HG03095 (cell line): ENCODE results near the gene MFSD6.
"Not testable (repeated sequence)": the region's sequence is repeated elsewhere in the genome, so short reads cannot be mapped to it uniquely, and the experiment has no call there.

Source experiments
- ATAC-seq: cut with Tn5 transposase; IDR thresholded peaks from one replicate; pipeline ENCODE4 v1.9.1; 2021; ENCODE audit warnings: moderate library complexity; ENCODE audit not compliant: unreplicated experiment

MFSD6 gene

GRCh38 chr2:190460487-190460886 is 52.3 kb downstream of the MFSD6 start:
- no peak for ATAC-seq

DNA sequence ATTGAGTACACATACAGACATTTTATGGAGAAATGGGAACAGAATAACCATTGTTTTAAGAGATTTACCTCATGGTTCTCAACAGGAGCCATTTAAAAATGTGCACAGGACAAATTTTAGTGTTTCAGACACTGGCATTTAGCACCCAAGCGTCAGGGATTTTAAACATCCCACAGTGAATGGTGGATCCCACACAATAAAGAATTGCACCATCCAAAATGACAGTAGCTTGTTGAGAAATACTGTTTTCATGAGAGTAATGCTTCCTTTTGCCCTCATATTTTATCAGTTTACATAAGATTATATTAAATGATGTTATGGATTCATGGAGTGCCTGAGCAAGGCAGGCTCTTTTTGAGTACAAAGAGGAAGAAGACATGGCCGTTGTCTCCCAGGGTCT is 54.0 kb downstream of the MFSD6 start:
- no peak for ATAC-seq

GRCh38 chr2:190462611-190463010 is 54.5 kb downstream of the MFSD6 start:
- no peak for ATAC-seq

DNA sequence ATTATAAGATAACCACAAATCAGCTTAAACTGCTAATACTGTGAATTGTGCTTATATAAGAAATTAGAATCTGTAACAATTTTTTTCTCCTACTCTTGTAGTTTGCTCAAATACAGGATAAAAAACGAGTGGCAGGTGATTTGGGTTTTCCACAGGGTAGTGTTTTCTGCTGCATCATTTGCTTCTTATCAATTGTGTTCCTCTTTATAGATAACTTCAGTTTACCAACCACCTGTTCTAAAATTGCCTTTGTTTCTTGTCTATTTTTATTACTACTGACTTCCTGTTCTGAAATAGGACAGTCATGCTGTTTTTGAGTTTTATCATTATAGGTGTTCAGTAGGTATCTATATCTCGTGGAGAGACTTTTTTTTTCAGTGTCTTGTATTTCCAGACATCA is 56.9 kb downstream of the MFSD6 start:
- peak; percentile 50 for ATAC-seq

- ATAC-seq: no peak
These were observed 58.8 kb downstream of the MFSD6 start for GRCh38 chr2:190466819-190467446.

DNA sequence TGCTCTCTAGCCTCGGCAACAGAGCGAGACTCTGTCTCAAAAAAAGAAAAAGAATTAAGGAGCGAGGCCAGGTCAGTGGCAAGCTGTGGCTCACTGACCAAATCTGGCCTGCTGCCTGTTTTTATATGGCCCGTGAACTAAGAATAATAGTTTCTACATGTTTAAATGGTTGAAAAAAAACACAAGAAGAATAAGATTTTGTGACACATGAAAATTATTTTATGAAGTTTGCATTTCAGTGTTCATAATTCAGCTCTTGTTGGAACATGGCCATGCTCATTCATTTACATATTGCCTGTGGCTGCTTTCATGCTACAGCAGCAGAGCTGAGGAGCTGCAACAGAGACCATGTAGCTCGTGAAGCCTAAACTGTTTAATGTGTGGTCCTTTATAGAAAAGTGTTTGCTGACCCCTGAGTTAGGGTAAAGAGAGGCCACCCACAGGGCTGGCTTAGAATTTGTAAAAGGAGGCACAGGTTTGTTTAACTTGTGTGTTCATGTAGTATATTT is 59.5 kb downstream of the MFSD6 start:
- peak; percentile 38 for ATAC-seq

DNA sequence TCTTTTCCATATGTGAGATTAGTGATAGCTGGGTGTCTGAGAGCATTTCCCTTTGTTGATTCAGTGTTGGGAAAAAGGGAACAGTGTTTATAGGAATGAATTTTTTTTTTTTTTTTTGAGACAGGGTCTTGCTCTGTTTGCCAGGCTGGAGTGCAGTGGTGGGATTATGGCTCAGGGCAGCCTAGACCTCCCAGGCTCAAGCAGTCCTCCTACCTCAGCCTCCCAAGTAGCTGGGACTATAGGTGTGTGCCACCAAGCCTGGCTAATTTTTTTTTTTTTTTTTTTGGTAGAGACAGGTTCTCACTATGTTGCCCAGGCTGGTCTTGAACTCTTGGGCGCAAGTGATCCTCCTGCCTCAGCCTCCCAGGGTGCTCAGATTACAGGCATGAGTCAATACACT is 60.2 kb downstream of the MFSD6 start:
- ATAC-seq: not testable (repeated sequence)

- ATAC-seq: peak; percentile 61
These were observed 60.8 kb downstream of the MFSD6 start for GRCh38 chr2:190468814-190469569.

DNA sequence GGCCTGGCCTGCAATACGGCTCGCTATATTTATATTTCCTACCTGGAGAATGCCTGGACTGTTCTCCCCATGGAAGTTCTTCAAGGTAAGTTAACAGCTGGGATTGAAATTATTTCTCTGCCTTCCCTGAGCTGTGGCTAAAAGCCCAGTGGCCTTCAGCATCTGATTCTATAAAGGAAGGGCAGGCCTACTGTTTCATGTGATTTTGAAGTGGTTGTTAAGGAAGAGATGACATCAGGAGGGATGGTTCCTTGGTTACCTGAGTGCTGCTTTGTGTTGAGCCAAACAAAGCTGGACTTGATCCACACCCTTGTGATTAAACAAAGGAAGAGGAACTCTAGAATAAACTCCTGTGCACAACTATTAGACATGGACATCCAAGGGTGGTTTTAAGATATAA is 61.6 kb downstream of the MFSD6 start:
- ATAC-seq: no peak

DNA sequence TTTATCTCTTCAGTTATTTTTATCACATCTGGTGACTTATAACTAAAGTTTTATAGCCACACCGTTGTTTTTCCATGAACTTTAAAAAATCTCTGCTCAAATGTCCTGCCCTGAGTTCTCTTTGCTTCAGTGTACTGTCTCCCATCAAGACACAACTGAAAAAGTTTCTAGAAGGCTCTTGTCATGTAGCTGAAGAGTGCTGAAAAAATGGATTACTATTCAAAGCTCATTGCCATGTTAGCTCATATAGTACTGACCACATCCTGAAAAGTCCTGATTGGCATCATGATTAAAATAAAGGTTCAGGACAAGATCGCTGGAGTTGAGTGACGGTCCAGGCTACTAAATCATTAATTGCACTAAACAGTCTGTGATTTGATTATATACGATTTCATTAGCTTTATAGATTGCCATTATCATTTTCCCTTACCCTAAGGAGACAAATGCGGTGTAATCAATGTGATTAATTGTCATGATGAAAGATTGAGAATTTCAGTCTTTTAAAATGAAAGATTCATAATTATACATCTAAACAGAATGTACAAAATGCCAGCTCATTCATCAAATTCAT is 62.2 kb downstream of the MFSD6 start:
- ATAC-seq: no peak

DNA sequence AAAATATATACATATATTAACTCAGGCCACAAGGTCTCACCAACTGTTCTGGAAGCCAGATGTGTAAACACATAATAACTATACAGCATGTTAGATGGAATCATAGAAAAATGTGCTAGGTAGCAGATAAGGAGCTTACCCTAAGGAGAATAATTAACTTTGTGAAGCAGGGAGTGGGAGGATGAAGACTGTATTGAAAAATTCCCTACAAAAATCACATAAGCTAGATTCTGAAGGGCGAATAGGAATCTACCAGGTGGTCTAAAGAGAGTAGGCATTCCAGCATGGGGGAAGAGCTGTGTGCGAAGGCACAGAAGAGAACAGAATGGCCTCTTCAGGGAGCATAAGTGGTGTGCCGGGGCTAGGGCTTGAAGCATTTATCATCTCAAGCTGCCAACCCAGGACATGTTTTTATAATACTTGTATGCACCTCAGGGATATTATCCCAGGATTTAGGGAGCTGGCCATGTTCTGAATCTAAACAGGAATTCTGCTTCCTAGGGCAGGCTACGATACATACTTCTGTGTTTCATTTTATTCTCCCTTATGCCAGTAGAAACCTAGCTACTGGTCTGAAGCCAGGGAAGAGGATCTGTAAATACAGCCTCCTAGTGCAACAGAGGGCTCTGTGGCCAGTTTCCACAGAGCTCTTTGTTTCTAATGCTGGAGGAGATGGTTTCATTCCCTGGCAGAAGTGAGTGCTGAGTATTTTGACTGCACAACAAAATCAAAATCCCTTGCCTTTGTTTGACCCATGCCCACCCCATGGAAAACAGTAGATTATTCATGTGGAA is 69.7 kb downstream of the MFSD6 start:
- ATAC-seq: no peak

DNA sequence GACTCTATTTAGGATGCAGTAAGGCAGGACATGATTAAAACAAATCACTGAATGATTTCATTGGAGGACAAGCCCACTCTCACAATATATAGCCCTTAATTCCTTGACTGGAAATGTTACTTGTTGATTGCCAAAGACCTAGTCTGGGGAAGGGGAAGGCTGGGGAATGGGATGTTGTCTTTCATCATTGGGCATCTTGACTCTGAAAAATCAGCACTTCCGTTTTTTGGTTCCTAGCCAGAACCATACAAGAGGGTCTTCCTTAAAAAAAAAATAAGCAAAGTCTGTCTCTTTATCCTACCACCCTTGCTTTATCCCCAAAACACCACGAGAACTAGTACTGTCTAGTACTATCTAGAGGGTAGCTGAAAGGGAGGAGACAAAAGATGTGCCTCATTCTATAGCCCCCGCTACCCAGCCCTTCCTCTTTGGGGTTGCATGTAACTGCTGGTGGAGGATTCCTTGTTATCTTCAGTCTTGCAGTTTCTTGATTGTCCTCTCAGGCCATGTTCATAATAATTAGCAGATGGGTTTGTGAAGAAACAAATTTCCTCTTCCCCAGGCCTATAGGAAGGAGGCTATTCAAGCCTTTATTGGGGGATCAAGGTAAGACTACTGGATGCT is 70.5 kb downstream of the MFSD6 start:
- ATAC-seq: no peak

- ATAC-seq: no peak
These were observed 73.2 kb downstream of the MFSD6 start for GRCh38 chr2:190481339-190481738.

- ATAC-seq: no peak
These were observed 74.3 kb downstream of the MFSD6 start for GRCh38 chr2:190482451-190482850.

DNA sequence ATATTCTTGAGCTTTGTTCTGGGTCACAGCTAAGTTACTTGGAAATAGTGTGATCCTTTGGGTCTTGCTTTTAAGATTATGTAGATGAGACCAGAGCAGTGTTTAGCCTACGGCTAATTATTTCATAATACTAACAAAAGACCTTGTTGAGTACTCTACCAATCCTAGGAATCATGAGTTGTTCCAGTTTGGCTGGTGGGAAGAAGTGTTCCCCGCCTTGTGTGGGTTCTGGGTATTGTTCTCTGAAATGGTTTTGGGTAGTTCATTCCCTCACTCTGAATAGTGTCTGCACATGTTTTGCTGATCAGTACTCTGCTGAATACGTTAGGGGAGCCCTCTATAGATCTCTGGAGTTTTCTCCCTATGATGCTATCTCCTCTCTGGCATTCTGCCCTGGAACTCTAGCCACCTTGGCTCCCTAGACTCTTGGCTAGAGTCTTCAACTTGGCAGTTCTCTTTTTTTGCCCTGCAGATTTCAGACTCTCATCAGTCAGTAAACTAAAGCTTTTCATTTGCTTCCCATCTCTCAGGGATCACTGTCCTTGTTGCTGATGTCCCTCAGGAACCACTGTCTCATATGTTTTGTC is 78.0 kb downstream of the MFSD6 start:
- no peak for ATAC-seq

GRCh38 chr2:190488516-190489233 is 80.5 kb downstream of the MFSD6 start:
- ATAC-seq: no peak

DNA sequence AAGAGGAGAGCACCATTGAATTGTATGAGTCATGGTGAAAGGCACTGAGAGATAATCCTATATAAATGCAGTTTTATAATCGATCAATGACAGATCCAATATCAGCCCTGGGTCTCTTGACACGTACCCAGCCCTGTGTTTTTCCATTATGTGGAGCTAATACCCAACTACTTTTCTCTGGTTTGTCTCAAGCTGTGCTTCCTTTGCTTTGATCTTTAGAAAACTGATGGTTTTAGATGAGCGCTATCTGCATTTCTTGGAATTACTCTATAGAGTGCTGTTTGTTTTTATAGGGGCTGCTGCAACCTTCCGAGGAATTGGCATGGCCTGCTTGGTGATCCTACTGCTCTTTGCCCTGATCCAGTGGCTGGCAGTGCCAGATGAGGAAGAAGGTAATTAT is 81.3 kb downstream of the MFSD6 start:
- ATAC-seq: no peak

DNA sequence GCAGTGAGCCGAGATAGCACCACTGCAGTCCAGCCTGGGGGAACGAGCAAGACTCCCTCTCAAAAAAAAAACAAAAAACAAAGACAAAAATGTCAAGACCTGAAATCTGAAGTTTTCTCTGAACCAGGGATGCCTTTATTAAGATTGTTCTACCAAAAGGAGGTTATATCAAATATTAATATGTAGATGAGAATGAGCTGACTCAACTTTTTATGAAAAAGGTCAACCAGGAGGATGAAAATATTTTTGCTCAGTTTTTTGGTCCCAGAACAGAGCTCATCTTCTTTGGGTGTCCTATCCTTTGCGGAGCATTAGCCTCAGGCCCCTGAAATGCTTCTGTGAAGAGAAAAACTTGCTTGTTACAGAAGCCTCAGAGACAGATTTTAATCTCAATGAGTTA is 82.3 kb downstream of the MFSD6 start:
- no peak for ATAC-seq

DNA sequence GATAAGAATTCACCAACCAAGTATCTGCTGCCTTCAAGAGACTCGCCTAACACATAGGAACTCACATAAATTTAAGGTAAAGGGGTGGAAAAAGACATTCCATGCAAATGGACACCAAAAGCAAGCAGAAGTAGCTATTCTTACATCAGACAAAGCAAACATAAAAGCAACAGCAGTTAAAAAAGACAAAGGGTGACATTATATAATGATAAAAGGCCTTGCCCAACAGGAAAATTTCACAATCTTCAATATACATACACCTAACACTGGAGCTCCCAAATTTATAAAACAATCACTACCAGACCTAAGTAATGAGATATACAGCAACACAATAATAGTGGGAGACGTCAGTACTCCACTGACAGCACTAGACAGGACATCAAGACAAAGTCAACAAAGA is 84.9 kb downstream of the MFSD6 start:
- ATAC-seq: no peak
